Measurements from ENCODE around the gene ANO6. TPM values are rescaled to one million over a fixed set of nuclear protein-coding genes. Genes with fewer than 3 reads are reported as not detected.

Gene ANO6
- total and polyA plus RNA-seq, 11 donors, result 9.0 to 57.2 (median 46.0) TPM

DNA sequence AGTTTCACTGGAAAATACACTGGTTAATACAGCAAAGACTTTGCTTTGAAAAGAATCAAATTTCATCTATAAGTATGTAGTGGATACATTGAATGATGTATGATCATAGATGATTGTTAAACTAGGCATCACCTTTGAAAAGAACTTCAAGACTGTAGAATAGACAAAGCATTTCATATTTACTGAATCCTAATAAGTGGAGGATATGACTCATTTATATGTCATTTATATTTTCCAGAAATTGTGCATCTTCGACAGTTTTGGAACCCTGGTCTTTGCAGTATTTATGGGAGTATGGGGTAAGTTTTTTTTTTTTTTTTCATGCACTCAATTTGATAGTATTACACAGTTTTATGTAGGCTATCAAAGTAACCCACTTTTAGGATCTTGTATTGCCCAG lies 161.9 kb downstream of the ANO6 start:
- Histone ChIP-seq H3K4me3 (no peak overlapping the region), H3K4me1 (no peaks in the 10 kb centered on the region), H3K9me3 (peaks cover 0 to 3% (median 0%) of the 10 kb centered on the region in 12 donors), H3K27ac (no peak overlapping the region), H3K36me3 (peaks cover 0 to 53% (median 30%) of the 10 kb centered on the region in 9 donors), H3K27me3 (no peaks in the 10 kb centered on the region)
- intact Hi-C loops (cut with DNase I), result no loop called here
- DNase-seq (no peak), ATAC-seq (no peak)
- WGBS, 4 donors, result 63 to 87% (median 77%) methylated on average over 1 of the region's 1 CpG
- TF ChIP-seq POLR2A (IDR thresholded peaks at IDR 0.05), result no peak
- TF ChIP-seq CTCF (IDR thresholded peaks at IDR 0.05), result no peak

GRCh38 chr12:45379261-45379660 lies 163.4 kb downstream of the ANO6 start:
- Histone ChIP-seq H3K9me3 (peaks cover 0 to 3% (median 0%) of the 10 kb centered on the region in 12 donors), H3K36me3 (peaks cover 0 to 68% (median 44%) of the 10 kb centered on the region in 9 donors), H3K4me1 (no peaks in the 10 kb centered on the region), H3K27me3 (no peaks in the 10 kb centered on the region), H3K27ac (no peak overlapping the region), H3K4me3 (no peak overlapping the region)
- ATAC-seq (no peak), DNase-seq (no peak)
- TF ChIP-seq CTCF (IDR thresholded peaks at IDR 0.05), result no peak
- TF ChIP-seq POLR2A (IDR thresholded peaks at IDR 0.05), result no peak
- intact Hi-C loops (cut with DNase I), result no loop called here
- WGBS, 4 donors, result 83 to 85% (median 84%) methylated on average over 5 of the region's 5 CpGs

- peaks cover 0 to 86% (median 57%) of the 10 kb centered on the region in 9 donors for H3K36me3 ChIP-seq
- DNase-seq (no peak), ATAC-seq (no peak)
- WGBS, 4 donors, result 72 to 94% (median 93%) methylated on average over 4 of the region's 4 CpGs
- no peaks in the 10 kb centered on the region for H3K9me3 ChIP-seq
- TF ChIP-seq CTCF (IDR thresholded peaks at IDR 0.05), result no peak
- TF ChIP-seq POLR2A (IDR thresholded peaks at IDR 0.05), result no peak
- H3K4me3 ChIP-seq, result no peak overlapping the region
- H3K27ac ChIP-seq, result no peak overlapping the region
- H3K4me1 ChIP-seq, result no peaks in the 10 kb centered on the region
- no peaks in the 10 kb centered on the region for H3K27me3 ChIP-seq
- intact Hi-C loops (cut with DNase I), result loop anchor here in 5 of 10 donors (5.0 to 10.0 kb wide), 5 partner anchors 107 to 209 kb away; partner anchors contain the start of gene ANO6 (in 1 of the 5)
These were observed 165.5 kb downstream of the ANO6 start for GRCh38 chr12:45381351-45381750.

DNA sequence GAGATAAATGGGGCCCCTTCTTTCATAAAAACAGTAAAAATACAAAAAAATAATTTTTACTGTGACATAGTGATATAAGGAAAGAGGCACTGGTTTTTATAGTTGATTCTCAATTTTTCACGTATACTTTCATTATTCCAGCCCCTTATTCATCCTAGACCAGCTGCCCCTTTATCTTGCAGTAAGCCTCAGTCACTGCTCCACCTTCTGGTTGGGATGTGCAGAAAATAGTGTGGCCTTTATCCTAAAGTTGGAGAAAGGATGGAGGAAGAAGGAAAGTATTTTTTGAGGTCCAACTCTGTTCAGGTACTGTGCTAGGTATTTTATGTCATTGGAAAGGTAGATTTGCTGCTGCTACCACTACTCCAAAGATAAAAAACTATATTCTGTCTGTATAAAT lies 172.7 kb downstream of the ANO6 start:
- 20 to 33% (median 27%) methylated on average over 1 of the region's 1 CpG for WGBS, 4 donors
- Histone ChIP-seq H3K27ac (peak overlapping the region in 1 of 12 donors; percentile 40), H3K4me1 (peaks cover 0 to 5% (median 0%) of the 10 kb centered on the region in 12 donors), H3K9me3 (no peaks in the 10 kb centered on the region), H3K4me3 (no peak overlapping the region), H3K27me3 (no peaks in the 10 kb centered on the region), H3K36me3 (peaks cover 0 to 88% (median 70%) of the 10 kb centered on the region in 9 donors)
- TF ChIP-seq POLR2A (IDR thresholded peaks at IDR 0.05) (no peak), CTCF (IDR thresholded peaks at IDR 0.05) (peak; percentile 37 to 76 (median 60))
- ATAC-seq (peak in 3 of 4 donors; percentile 48 to 71 (median 60)), DNase-seq (peak in 2 of 5 donors; percentile 22 to 28)
- intact Hi-C loops (cut with DNase I), result loop anchor here (2.0 to 10.0 kb wide), 11 partner anchors 114 to 216 kb away; partner anchors contain the start of gene ANO6 (in 3 of the 10)
